Neural progenitor cell (in vitro differentiated cells): Measurements from ENCODE around the gene FRY. TPM values are rescaled to one million over a fixed set of nuclear protein-coding genes. Genes with fewer than 3 reads are reported as not detected.
A peak's percentile ranks its signal among the peaks of the same experiment; 100 is the strongest.

Experiments
- DNase-seq: peaks from one replicate; pipeline ENCODE4 v3.0.0-alpha.2; 2016; ENCODE audit warnings: low spot score
- H2AFZ ChIP-seq: fragments of 200-600 bp; sonication (generic); replicated peaks from 2 replicates; pipeline ENCODE4 v1.6.1; 2016; ENCODE audit warnings: antibody characterized with exemption
- H3F3A ChIP-seq: fragments of 200-600 bp; sonication (generic); 2 replicates; pipeline ENCODE4 v1.6.1; 2016; ENCODE audit warnings: antibody characterized with exemption, low read depth
- H3K27ac ChIP-seq: fragments of 200-600 bp; sonication (generic); 2 replicates; pipeline ENCODE4 v1.5.1; 2016; ENCODE audit warnings: mild to moderate bottlenecking
- H3K27me3 ChIP-seq: fragments of 200-600 bp; sonication (generic); 2 replicates; pipeline ENCODE4 v1.6.1; 2016; ENCODE audit warnings: mild to moderate bottlenecking, moderate library complexity
- H3K36me3 ChIP-seq: fragments of 200-600 bp; sonication (generic); 2 replicates; pipeline ENCODE4 v1.5.1; 2016
- H3K4me1 ChIP-seq: fragments of 200-600 bp; sonication (generic); 2 replicates; pipeline ENCODE4 v1.6.1; 2016; ENCODE audit warnings: mixed run types
- H3K4me2 ChIP-seq: fragments of 200-600 bp; sonication (generic); 2 replicates; pipeline ENCODE4 v1.6.1; 2016
- H3K4me3 ChIP-seq: fragments of 200-600 bp; sonication (generic); 2 replicates; pipeline ENCODE4 v1.5.1; 2016
- H3K79me2 ChIP-seq: fragments of 200-600 bp; sonication (generic); 2 replicates; pipeline ENCODE4 v1.6.1; 2016; ENCODE audit warnings: low read depth
- H3K9ac ChIP-seq: fragments of 200-600 bp; sonication (generic); 2 replicates; pipeline ENCODE4 v1.6.1; 2016
- H3K9me3 ChIP-seq: fragments of 200-600 bp; sonication (generic); 2 replicates; pipeline ENCODE4 v1.5.1; 2016; ENCODE audit warnings: low read depth
- H4K20me1 ChIP-seq: fragments of 200-600 bp; sonication (generic); 2 replicates; pipeline ENCODE4 v1.6.1; 2016; ENCODE audit warnings: low read depth
- H3K27ac Mint-ChIP-seq: 3 replicates; pipeline ENCODE4 v1.8.0; 2021; ENCODE audit warnings: mixed read lengths
- H3K27me3 Mint-ChIP-seq: 2 replicates; pipeline ENCODE4 v1.8.0; 2022; ENCODE audit warnings: low read depth, mild to moderate bottlenecking, inconsistent platforms, moderate library complexity, mixed read lengths; ENCODE audit not compliant: insufficient read depth
- H3K36me3 Mint-ChIP-seq: 3 replicates; pipeline ENCODE4 v1.8.0; 2021; ENCODE audit warnings: mixed read lengths
- H3K4me1 Mint-ChIP-seq: 3 replicates; pipeline ENCODE4 v1.8.0; 2021; ENCODE audit warnings: mixed read lengths
- H3K4me3 Mint-ChIP-seq: 3 replicates; pipeline ENCODE4 v1.8.0; 2021; ENCODE audit warnings: mild to moderate bottlenecking, moderate library complexity, mixed read lengths
- H3K9me3 Mint-ChIP-seq: 3 replicates; pipeline ENCODE4 v1.8.0; 2020; ENCODE audit warnings: mixed read lengths
- EZH2 ChIP-seq: fragments of 200-600 bp; sonication (generic); IDR thresholded peaks from 2 replicates; pipeline ENCODE4 v1.6.1; 2017; ENCODE audit warnings: antibody characterized with exemption, mild to moderate bottlenecking, moderate library complexity
- EZH2phosphoT487 ChIP-seq: fragments of 200-600 bp; sonication (generic); IDR thresholded peaks from 2 replicates; pipeline ENCODE4 v1.6.1; 2017; ENCODE audit warnings: antibody characterized with exemption
- total RNA-seq: library from RNA; depleted of rRNA; stranded (reverse); fragments of >200 nt; gene quantifications from 2 replicates; pipeline ENCODE4 v1.2.3, GENCODE V29; 2015; ENCODE audit warnings: low replicate concordance
- TF ChIP-seq, protein P1 (sequence below): fragments of 200-600 bp; sonication (generic); IDR thresholded peaks from 2 replicates; pipeline ENCODE4 v1.5.1; 2017; ENCODE audit warnings: antibody characterized with exemption, mild to moderate bottlenecking

Gene FRY
- total RNA-seq, 1 donor from 2014 or later, result 12.6 TPM

DNA sequence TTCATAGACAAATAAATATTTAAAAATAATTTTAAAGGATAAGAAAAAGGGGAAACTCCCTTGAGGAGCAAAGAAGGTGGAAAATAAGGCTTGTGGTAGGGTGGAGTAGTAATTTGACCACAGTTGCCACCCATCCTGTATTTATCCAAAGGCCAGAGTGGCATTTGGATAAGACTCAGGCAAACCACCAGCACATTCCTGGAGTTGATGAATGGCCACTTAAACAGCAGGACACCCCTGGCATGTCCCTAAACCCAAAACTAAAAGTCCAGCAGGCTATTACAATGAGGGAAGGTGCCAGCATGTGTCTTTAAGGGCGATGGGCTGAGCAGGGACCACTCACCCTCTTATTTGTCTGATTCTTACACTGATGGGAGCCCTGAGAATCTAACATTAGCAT lies 9.8 kb upstream of the FRY start:
- Histone ChIP-seq H3F3A (peaks cover 26% of the 10 kb centered on the region), H3K9ac (no peak overlapping the region), H3K27ac (no peak overlapping the region), H3K4me3 (no peak overlapping the region), H3K79me2 (no peaks in the 10 kb centered on the region), H3K4me2 (peak overlapping the region; percentile 43), H3K9me3 (no peaks in the 10 kb centered on the region), H2AFZ (no peak overlapping the region), H4K20me1 (peaks cover 3% of the 10 kb centered on the region), H3K36me3 (no peaks in the 10 kb centered on the region), H3K4me1 (peaks cover 36% of the 10 kb centered on the region), H3K27me3 (no peaks in the 10 kb centered on the region)
- no peak overlapping the region for H3K4me3 Mint-ChIP-seq
- H3K36me3 Mint-ChIP-seq, result no peaks in the 10 kb centered on the region
- H3K9me3 Mint-ChIP-seq, result no peaks in the 10 kb centered on the region
- DNase-seq, result no peak
- TF ChIP-seq EZH2phosphoT487, result no peak
- no peak for TF ChIP-seq EZH2
- TF ChIP-seq, protein P1, sequence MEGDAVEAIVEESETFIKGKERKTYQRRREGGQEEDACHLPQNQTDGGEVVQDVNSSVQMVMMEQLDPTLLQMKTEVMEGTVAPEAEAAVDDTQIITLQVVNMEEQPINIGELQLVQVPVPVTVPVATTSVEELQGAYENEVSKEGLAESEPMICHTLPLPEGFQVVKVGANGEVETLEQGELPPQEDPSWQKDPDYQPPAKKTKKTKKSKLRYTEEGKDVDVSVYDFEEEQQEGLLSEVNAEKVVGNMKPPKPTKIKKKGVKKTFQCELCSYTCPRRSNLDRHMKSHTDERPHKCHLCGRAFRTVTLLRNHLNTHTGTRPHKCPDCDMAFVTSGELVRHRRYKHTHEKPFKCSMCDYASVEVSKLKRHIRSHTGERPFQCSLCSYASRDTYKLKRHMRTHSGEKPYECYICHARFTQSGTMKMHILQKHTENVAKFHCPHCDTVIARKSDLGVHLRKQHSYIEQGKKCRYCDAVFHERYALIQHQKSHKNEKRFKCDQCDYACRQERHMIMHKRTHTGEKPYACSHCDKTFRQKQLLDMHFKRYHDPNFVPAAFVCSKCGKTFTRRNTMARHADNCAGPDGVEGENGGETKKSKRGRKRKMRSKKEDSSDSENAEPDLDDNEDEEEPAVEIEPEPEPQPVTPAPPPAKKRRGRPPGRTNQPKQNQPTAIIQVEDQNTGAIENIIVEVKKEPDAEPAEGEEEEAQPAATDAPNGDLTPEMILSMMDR, result no peak
- peaks cover 2% of the 10 kb centered on the region for H3K27me3 Mint-ChIP-seq
- H3K27ac Mint-ChIP-seq, result no peak overlapping the region
- H3K4me1 Mint-ChIP-seq, result peaks cover 24% of the 10 kb centered on the region

DNA sequence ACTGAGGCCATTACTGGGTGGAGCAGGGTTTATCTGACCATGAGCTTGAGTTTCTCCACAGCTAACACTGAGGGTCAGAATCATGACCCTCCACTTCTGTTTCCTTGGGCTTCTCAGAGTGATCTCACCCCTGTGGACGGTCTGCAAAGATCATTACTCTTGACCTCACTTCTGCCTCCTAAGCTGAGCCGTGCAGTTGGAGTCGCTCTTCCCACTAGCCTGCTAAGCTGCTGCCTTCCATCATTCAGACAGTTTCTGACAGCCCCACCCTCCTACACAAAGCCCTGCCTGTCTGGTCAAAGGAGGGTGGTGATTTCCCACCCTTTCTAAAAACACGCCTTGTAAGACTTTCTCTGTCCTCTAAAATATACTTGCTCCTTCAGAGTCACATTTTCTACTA lies 9.3 kb upstream of the FRY start:
- DNase-seq, result peak; percentile 33
- H3K27ac Mint-ChIP-seq, result no peak overlapping the region
- Histone ChIP-seq H4K20me1 (peaks cover 3% of the 10 kb centered on the region), H3F3A (peaks cover 31% of the 10 kb centered on the region), H3K79me2 (no peaks in the 10 kb centered on the region), H3K9me3 (no peaks in the 10 kb centered on the region), H3K27me3 (no peaks in the 10 kb centered on the region), H3K4me3 (no peak overlapping the region), H3K27ac (no peak overlapping the region), H3K4me1 (peaks cover 41% of the 10 kb centered on the region), H2AFZ (no peak overlapping the region), H3K4me2 (peak overlapping the region; percentile 43), H3K9ac (no peak overlapping the region), H3K36me3 (no peaks in the 10 kb centered on the region)
- peaks cover 24% of the 10 kb centered on the region for H3K4me1 Mint-ChIP-seq
- no peak overlapping the region for H3K4me3 Mint-ChIP-seq
- no peaks in the 10 kb centered on the region for H3K9me3 Mint-ChIP-seq
- TF ChIP-seq EZH2 (no peak), EZH2phosphoT487 (no peak)
- TF ChIP-seq, protein P1, result no peak
- peaks cover 2% of the 10 kb centered on the region for H3K27me3 Mint-ChIP-seq
- H3K36me3 Mint-ChIP-seq, result no peaks in the 10 kb centered on the region

DNA sequence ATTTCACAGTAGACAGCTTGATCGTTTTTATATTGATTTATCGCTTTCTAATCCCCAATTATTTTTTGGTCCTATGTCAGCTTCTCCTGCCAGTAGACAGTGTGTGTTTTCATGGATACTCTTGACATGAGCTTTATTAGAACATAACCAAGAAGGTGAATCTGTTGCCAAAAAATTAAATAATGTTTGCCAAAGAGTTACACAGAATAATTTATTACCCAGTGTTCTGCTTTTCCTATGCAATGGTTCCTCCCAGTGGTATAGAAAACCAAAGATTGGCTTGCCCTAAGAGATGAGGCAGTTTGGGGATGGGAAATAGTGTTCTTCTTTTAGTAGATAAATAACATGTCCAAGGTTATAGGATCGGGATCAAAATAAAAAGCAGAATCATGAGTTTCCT lies 8.5 kb upstream of the FRY start:
- peaks cover 2% of the 10 kb centered on the region for H3K27me3 Mint-ChIP-seq
- no peaks in the 10 kb centered on the region for H3K36me3 ChIP-seq
- peaks cover 3% of the 10 kb centered on the region for H4K20me1 ChIP-seq
- H3K9me3 Mint-ChIP-seq, result no peaks in the 10 kb centered on the region
- H3K27ac ChIP-seq, result no peak overlapping the region
- no peak overlapping the region for H3K4me3 ChIP-seq
- H3K27me3 ChIP-seq, result no peaks in the 10 kb centered on the region
- no peaks in the 10 kb centered on the region for H3K9me3 ChIP-seq
- H3K79me2 ChIP-seq, result no peaks in the 10 kb centered on the region
- no peak for TF ChIP-seq EZH2phosphoT487
- TF ChIP-seq, protein P1, result no peak
- no peak for TF ChIP-seq EZH2
- no peak overlapping the region for H3K4me2 ChIP-seq
- no peak overlapping the region for H3K9ac ChIP-seq
- no peak for DNase-seq
- H3K36me3 Mint-ChIP-seq, result no peaks in the 10 kb centered on the region
- no peak overlapping the region for H2AFZ ChIP-seq
- H3F3A ChIP-seq, result peaks cover 35% of the 10 kb centered on the region
- peaks cover 24% of the 10 kb centered on the region for H3K4me1 Mint-ChIP-seq
- no peak overlapping the region for H3K27ac Mint-ChIP-seq
- no peak overlapping the region for H3K4me3 Mint-ChIP-seq
- H3K4me1 ChIP-seq, result peaks cover 43% of the 10 kb centered on the region
